ENCODE results near the gene TARDBP.
"Not testable (repeated sequence)": the region's sequence is repeated elsewhere in the genome, so short reads cannot be mapped to it uniquely, and the experiment has no call there.

The TARDBP gene

DNA sequence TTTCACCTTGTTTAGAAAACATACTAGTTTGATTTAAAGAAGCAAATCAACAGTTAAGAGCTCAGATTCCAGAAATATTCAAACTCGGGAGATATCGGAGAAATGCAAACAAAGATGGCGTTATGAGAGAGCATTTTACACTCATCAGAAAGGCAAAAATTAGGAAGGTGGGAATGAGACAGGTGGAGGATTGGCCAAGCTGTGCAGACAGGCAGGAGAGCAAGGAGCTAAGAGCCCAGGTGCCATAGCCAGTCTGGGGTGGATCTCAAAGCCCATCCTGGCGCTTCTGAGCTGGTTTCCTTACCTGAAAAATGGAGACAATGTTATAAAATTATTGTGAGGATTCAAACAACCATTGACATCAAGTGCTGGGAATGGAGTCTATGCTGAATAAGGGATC, 19.6 kb upstream of the TARDBP start:
- no peak for DNase-seq (ENCODE audit: low spot score)

DNA sequence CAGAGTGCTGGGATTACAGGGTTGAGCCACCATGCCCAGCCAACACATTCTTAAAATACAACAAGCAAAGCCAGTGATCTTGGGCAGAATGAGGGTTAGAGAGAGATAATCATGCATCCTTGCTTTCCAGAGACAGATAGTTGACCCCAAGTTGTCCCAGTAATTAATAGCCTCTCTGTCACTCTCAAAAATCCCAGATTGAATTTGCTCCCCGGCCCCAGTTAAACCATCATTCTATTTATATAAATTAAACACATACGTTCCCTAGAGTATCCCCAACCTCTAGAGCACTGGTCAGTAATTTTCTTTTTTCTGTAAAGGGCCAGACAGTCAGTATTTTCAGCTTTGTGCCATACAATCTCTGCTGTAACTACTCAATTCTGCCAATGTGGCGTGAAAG, 16.4 kb upstream of the TARDBP start:
- no peak for DNase-seq (ENCODE audit: low spot score)

DNA sequence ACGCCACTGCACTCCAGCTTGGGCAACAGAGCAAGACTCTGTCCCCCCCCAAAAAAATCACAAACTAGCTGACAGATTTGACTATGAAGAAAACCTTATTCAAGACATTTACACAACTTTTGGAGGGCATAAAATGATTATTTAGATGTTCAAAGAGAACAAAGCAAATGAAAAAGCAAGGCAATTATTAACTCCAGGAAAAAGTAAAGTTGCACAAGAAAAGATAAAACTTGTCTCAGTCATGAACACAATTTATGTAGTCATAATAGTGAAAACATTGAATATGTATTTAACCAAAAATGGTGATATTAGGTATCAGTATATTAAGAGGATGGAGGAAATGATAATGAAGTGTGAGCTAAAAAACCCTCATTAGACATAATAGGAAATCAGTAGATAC, 11.9 kb upstream of the TARDBP start:
- no peak for DNase-seq (ENCODE audit: low spot score)

DNA sequence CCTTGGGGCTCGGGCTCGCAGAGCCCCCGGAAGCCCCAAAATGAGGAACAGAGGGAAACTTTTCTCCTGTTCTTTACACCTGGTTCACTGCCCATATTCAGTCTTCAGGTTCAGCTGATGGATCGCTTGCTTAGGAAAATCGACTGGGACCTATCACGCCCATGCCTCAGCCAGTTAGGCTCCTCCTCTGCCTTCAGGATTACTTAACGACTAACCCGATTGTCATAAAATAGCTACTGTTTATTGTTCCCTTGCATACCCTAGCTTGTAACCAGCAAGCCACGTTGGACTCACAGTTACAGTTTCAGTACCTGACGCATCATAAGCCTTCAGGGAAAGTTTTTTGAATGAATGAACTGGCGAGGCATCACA, 692 bp downstream of the TARDBP start:
- no peak for DNase-seq (ENCODE audit: low spot score)

DNA sequence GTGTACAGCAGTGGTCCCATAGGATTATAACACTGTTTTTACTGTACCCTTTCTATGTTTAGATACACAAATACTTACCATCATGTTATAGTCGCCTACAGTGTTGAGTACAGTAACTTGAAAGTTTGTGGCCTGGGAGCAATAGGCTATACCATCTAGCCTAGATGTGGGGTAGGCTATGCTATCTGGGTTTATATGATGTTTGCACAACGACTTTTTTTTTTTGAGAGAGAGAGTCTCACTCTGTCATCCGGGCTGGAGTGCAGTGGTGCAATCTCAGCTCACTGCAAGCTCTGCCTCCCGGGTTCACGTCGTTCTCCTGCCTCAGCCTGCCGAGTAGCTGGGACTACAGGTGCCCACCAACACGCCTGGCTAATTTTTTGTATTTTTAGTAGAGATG, 6.9 kb downstream of the TARDBP start:
- not testable (repeated sequence) for DNase-seq (ENCODE audit: low spot score)

DNA sequence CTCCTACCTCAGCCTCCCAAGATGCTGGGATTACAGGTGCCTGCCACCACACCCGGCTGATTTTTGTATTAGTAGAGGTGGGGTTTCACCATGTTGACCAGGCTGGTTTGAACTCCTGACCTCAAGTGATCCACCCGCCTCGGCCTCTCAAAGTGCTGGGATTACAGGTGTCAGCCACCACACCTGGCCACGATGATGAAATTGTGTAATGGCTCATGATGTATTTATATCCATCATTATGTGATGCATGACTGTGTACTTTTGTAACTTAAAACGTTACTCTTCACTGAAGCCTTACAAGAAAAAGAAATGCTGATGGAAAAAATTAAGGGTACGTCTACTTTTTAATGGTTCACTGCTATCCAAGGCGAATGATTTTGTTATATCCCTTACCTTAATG, 7.5 kb downstream of the TARDBP start:
- DNase-seq (ENCODE audit: low spot score) = no peak

DNA sequence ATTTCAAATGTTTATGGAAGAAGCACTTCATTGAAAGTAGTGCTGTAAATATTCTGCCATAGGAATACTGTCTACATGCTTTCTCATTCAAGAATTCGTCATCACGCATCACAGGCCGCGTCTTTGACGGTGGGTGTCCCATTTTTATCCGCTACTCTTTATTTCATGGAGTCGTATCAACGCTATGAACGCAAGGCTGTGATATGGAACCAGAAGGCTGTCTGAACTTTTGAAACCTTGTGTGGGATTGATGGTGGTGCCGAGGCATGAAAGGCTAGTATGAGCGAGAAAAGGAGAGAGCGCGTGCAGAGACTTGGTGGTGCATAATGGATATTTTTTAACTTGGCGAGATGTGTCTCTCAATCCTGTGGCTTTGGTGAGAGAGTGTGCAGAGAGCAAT, 10.7 kb downstream of the TARDBP start:
- DNase-seq (ENCODE audit: low spot score) = no peak

DNA sequence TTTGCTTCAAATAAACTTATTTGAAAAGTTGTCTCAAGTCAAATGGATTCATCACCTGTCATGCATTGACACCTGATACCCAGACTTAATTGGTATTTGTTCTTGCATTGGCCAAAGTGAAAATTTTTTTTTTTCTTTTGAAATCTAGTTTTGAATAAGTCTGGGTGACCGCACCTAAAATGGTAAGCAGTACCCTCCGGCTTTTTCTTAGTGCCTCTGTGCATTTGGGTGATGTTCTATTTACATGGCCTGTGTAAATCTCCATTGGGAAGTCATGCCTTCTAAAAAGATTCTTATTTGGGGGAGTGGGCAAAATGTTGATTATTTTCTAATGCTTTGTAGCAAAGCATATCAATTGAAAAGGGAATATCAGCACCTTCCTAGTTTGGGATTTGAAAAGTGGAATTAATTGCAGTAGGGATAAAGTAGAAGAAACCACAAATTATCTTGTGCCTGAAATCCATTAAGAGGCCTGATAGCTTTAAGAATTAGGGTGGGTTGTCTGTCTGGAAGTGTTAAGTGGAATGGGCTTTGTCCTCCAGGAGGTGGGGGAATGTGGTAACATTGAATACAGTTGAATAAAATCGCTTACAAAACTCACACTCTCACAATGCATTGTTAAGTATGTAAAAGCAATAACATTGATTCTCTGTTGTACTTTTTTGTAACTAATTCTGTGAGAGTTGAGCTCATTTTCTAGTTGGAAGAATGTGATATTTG, 11.9 kb downstream of the TARDBP start:
- no peak for DNase-seq (ENCODE audit: low spot score)

DNA sequence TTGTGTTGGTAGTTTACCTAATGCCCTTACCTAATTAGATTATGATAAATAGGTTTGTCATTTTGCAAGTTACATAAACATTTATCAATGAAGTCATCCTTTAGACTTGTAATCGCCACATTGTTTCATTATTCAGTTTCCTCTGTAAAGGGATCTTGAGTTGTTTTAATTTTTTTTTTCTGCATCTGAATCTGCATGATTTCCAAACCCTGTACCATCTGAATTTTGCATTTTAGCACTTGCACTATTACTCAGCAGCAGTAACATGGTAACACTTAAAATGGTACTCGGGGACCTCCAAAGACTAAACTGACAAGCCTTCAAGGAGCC, 12.4 kb downstream of the TARDBP start:
- no peak for DNase-seq (ENCODE audit: low spot score)

DNA sequence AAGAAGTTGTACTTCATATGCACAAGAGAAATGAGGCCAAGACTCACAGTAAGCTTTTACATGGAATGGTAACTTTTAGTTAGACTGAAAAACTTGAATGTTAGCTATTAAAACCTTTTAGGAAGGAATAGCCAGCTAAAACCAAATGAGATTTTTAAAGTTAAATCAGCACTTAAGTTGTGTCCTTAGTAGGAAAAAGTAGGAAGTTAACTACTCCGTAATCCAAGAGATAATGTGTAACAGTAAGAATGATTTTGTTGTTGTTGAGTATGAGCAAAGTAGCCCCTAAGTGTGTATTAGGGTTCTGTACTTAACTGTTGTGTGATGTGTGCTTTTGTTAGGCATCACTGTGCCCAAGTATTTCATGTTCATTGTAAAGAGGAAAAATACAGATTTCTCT, 13.2 kb downstream of the TARDBP start:
- no peak for DNase-seq (ENCODE audit: low spot score)

DNA sequence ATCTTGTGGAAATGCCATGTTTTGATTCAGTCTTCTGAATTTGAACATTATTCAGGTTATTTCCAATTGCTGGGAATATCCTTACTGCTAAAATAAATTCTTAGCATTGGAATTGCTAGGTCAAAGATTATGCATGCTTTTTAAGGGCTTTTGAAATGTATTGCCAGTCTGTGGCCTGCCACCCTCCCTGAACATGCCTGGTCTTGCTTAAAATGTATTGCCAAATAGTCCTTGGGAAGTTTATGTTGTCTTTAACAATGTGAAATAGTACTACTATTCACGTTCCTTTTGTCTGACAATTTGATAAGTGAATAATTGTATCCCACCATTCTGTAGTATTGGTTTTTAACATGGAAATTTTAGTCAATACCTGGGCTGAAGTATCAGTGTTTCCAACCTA, 13.6 kb downstream of the TARDBP start:
- no peak for DNase-seq (ENCODE audit: low spot score)

DNA sequence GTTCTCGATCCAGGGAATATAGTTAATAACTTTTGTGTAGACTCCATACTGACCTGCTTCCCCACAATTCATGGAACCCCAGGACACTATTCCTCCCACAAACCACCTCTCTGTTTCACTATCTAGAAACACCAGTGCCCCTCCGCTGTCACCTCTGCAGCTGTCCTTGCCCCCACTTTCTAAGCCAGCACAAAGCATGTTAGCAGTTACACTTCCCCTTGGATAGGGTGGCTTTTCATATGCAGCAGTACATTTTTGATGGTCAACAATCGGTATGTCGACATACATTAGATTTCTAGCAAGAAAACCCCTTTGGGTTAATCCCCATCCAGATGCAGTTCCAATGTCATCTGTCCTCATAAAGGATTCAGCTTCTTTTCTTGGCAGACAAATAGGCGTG, 14.4 kb downstream of the TARDBP start:
- DNase-seq (ENCODE audit: low spot score) = no peak

DNA sequence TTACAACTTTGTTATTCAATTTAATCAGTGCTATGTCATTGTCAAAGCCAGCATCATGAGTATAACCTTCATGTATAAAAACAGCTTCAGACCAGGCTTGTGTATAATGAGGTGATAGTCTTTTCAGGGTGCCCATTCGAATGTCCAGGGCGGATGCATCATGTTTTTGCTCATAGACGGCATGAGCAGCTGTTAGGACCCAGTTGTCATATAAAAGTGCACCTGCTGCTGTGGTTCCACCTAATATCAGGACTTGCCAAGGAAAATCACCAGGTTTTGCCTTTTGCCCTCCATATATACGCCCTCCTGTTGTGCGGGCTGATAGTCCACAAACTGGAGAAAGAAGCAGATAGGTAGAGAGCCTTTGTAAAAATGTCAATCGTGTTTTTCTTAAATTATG, 14.9 kb downstream of the TARDBP start:
- no peak for DNase-seq (ENCODE audit: low spot score)

DNA sequence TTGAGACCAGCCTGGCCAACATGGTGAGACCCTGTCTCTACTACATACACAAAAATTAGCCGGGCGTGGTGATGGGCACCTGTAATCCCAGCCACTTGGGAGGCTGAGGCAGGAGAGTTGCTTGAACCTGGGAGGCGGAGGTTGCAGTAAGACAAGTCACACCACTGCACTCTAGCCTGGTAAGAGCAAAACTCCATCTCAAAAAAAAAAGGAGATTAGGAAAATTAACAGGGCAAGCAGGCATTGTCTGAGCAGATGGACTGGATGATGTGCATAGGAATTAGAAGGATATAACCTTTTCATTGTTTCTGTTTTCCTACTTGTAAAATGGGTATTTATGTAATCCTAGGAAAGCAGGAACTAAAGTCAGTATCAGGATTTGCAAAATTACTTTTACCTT, 15.6 kb downstream of the TARDBP start:
- no peak for DNase-seq (ENCODE audit: low spot score)

DNA sequence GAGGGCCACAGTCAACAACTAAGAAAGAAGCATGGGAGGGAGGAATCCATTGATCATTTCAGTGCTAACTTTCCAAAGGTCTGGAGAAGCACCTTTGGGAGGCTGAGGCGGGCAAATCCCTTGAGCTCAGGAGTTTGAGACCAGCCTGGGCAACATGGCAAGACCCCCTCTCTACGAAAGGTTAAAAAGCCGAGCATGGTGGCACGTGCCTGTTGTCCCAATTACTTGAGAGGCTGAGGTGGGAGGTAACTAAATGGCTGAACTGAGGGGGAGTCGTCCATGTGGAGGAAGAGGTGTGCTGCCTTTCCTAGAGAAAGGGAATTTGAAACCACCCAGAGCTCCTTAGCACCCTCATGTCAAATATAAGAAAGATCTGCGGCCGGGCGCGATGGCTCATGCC, 18.4 kb downstream of the TARDBP start:
- no peak for DNase-seq (ENCODE audit: low spot score)

DNA sequence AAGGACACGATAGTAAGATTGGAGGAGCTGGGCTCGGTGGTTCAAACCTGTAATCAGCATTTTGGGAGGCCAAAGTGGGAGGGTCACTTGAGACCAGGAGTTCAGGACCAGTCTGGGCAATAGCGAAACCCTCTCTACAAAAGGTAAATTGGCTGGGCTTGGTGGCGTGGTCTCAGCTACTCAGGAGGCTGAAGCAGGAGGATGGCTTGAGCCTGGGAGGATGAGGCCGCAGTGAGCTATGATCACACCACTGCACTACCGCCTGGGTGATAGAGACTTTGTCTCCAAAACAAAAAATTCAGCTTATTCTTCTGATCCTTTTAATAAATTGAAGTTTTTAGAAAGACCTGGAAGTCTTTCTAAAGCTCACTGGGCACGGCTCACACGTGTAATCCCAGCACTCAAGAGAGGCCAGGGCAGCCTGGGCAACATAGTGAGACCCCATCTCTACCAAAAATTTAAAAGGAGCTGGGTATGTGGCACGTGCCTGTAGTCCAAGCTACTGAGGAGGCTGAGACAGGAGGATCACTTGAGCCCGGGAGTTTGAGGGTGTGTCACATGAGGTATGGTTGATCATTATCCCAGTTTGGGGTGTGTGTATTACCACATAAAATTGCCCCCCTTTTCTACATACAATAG, 19.3 kb downstream of the TARDBP start:
- no peak for DNase-seq (ENCODE audit: low spot score)

DNA sequence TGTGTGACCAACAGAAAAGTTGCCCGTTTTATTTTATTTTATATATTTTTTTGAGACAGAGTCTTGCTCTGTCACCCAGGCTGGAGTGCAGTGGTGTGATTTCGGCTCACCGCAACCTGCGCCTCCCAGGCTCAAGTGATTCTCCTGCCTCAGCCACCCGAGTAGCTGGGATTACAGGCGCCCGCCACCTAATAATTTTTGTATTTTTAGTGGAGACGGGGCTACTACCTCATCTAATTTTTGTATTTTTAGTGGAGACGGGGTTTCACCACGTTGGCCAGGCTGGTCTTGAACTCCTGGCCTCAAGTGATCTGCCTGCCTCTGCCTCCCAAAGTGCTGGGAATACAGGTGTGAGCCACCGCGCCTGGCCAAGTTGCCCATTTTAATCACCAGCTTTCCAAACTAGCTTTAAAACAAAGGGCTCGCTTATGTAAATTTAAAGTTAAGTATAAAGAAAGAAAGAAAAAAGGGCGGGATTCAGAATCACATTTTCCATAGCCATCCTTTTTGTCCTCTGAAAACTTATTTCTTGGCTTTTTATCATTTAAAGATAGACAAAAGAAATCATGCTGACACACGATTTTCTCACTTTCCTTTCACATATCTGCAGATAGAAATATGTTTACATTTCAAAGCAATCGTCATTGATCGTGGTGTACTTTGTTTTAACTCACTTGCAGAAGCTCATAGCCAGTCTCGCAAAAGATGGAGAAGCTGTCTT, 24.7 kb downstream of the TARDBP start:
- not testable (repeated sequence) for DNase-seq (ENCODE audit: low spot score)

DNA sequence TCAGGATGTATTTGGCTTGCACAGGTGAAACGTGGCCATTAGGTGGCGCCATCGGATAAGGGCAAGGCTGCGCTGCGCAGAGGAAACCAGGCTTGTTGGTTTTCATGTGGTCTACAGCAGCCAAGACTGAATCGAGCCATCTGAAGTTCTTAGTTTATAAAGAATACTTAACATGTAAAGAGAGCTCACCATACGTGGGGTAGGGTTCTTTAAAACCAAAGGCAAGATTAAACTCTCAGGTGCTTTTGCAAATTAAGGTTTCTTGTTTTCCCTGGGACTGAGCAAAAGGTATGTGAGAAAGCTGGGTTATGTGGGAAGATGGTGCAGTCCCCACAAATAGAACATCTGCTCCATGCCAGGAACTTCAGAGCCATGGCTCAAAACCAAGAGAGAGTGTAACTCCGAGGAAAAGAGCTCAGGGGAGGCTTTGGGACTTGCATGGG, 25.3 kb downstream of the TARDBP start:
- peak; percentile 79 for DNase-seq (ENCODE audit: low spot score)

DNA sequence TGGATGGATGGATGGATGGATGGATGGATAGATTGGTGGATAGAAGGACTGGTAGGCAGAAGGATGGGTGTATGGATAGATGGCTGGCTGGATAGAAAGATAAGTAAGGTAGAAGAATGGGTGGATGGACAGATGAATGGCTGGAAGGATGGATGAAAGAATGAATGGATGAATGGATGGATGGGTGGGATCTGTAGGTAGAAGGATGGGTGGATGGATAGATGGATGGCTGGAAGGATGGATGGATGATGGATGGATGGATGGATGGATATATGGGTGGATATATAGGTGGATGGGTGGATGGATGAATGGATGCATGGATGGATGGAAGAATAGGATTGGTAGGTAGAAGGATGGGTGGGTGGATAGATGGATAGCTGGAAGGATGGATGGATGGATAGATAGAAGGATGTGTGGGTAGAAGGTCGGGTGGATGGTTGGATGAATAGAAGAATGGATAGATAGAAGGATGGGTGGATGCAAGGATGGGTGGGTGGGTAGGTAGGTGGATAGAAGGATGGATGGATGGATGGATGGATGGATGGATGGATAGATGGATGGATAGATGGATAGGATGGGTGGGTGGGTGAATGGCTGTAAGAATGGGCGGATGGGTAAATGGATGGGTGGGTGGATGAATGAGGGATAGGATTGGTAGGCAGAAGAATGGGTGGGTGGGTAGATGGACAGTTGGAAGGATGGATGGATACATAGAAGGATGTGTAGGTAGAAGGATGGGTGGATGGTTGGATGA, 27.1 kb downstream of the TARDBP start:
- DNase-seq (ENCODE audit: low spot score) = no peak

DNA sequence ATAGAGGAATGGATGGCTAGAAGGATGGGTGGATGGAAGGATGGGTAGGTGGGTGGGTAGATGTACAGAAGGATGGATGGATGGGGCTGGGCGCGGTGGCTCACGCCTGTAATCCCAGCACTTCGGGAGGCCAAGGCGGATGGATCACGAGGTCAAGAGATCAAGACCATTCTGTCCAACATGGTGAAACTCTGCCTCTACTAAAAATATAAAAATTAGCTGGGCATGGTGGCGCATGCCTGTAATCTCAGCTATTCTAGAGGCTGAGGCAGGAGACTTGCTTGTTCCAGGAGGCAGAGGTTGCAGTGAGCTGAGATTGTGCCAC, 27.6 kb downstream of the TARDBP start:
- not testable (repeated sequence) for DNase-seq (ENCODE audit: low spot score)

DNA sequence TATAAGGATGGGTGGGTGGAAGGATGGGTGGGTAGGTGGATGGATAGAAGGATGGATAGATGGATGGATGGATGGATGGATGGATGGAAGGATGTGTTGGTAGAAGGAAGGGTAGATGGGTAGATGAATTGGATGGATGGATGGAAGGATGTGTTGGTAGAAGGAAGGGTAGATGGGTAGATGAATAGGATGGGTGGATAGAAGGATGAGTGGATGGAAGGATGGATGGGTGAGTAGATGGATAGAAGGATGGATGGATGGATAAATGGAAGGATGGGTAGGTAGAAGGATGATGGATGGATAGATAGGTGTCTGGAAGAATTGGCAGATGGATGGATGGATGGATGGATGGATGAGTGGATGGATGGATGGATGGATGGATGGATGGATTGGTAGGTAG, 28.6 kb downstream of the TARDBP start:
- no peak for DNase-seq (ENCODE audit: low spot score)

DNA sequence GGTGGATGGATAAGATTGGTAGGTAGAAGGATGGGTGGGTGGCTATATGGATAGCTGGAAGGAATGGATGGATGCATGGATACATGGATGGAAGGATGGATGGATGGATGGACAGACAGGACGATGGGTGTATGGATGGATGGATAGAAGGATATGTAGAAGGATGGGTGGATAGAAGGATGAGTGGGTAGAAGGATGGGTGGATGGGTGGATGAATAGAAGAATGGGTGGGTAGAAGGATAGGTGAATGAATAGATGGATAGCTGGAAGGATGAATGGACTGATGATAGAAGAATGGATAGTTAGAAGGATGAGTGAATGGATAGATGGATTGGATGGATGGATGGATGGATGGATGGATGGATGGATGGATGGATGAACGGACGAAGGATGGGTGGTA, 29.6 kb downstream of the TARDBP start:
- DNase-seq (ENCODE audit: low spot score) = no peak

Measured in kidney tubule cell (primary cell).